ENCODE data around the gene METTL22.

The METTL22 gene

GRCh38 chr16:8626946-8627345 lies 5.4 kb downstream of the METTL22 start:
- TF ChIP-seq CTCF (IDR thresholded peaks at IDR 0.05) (no peak), ZFX (IDR thresholded peaks at IDR 0.05; ENCODE audit: borderline replicate concordance) (no peak)
- no peak overlapping the region for H3K27ac ChIP-seq

GRCh38 chr16:8627456-8627855 lies 6.0 kb downstream of the METTL22 start:
- no peak overlapping the region for H3K27ac ChIP-seq
- TF ChIP-seq ZFX (IDR thresholded peaks at IDR 0.05; ENCODE audit: borderline replicate concordance) (no peak), CTCF (IDR thresholded peaks at IDR 0.05) (no peak)

- TF ChIP-seq ZFX (IDR thresholded peaks at IDR 0.05; ENCODE audit: borderline replicate concordance) (no peak), CTCF (IDR thresholded peaks at IDR 0.05) (no peak)
- no peak overlapping the region for H3K27ac ChIP-seq
Observed at GRCh38 chr16:8628981-8629725, 7.7 kb downstream of the METTL22 start.

GRCh38 chr16:8630255-8630953 lies 8.9 kb downstream of the METTL22 start:
- no peak overlapping the region for H3K27ac ChIP-seq
- TF ChIP-seq ZFX (IDR thresholded peaks at IDR 0.05; ENCODE audit: borderline replicate concordance) (no peak), CTCF (IDR thresholded peaks at IDR 0.05) (no peak)

GRCh38 chr16:8631373-8631772 lies 9.9 kb downstream of the METTL22 start:
- TF ChIP-seq ZFX (IDR thresholded peaks at IDR 0.05; ENCODE audit: borderline replicate concordance) (no peak), CTCF (IDR thresholded peaks at IDR 0.05) (no peak)

GRCh38 chr16:8631818-8632465 lies 10.4 kb downstream of the METTL22 start:
- H3K27ac ChIP-seq: no peak overlapping the region
- TF ChIP-seq CTCF (IDR thresholded peaks at IDR 0.05) (no peak), ZFX (IDR thresholded peaks at IDR 0.05; ENCODE audit: borderline replicate concordance) (no peak)

More at GRCh38 chr16:8631373-8631772, 9.9 kb downstream of the METTL22 start:
- no peak overlapping the region for H3K27ac ChIP-seq

All from 22Rv1 (cell line).